HS-5 (cell line): ENCODE measurements around the gene ARGLU1.
A peak's percentile ranks its signal among the peaks of the same experiment; 100 is the strongest.

Source experiments
- DNase-seq: peaks from one replicate; pipeline ENCODE4 v3.0.0-alpha.2; 2012; ENCODE audit warnings: low read depth

Gene ARGLU1

DNA sequence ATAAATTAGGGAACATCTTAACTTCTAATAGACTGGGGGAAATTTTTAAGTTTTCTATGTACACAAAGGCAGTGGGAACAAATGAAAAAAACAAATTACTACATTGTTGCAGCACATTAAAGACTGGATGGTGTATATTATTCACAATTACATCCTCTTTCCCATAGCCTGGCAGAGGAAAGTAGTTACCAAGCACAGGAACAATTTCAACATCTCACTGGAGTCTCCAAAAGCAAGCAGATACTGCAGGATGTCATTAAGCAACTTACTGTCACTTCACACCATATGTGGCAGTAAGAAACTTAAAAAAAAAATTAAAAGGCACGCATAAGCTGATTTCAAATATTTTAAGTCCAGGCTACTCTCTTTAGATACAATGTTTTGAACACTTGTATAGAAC is 26.1 kb downstream of the ARGLU1 start:
- no peak for DNase-seq

- no peak for DNase-seq
These were observed 27.3 kb downstream of the ARGLU1 start for GRCh38 chr13:106540613-106541012.

- no peak for DNase-seq
These were observed 30.4 kb downstream of the ARGLU1 start for GRCh38 chr13:106537521-106537920.

GRCh38 chr13:106536244-106537034 is 31.5 kb downstream of the ARGLU1 start:
- no peak for DNase-seq

DNA sequence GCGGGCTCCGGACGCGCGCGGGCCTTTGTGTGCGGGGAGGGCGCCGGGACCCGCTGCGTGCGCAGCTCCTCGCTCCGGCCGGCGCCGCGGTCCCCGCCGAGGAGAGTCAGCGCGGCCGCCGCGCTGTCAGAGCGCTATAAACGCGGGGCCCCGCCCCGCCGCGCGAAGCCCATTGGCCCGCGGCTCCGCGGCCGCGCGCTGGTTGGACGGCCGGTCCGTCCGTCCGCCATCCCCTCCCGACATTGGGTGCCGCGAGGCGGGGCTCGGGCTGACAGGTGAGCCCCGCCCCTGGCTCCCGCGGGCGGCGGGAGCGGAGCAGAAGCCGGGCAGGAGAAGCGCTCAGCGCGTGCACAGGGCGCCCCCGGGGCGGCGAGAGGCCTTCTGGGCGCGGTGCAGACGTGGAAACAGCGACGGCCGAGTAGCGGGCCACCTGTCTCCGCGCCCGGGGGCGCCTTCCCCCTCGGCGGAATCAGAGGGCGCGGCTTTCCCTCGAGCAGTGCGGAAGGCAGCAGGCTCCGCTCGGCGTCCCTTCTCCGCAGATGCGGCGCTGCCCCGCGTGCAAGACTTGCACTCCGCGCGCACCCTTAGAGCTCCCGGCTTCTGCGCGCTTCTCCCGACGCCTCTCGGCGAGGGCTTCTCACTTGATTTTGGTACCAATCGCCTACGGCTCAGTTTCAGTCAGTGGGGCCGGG is 32.2 kb downstream of the ARGLU1 start, which contains the start of gene EFNB2:
TSS of gene EFNB2 (minus strand) at position 111 of the 692 bp plus-strand sequence. CDS start 698 bp downstream, outside the sequence.
- peak; percentile 26 for DNase-seq

GRCh38 chr13:106534639-106535551 is 33.0 kb downstream of the ARGLU1 start:
- no peak for DNase-seq

DNA sequence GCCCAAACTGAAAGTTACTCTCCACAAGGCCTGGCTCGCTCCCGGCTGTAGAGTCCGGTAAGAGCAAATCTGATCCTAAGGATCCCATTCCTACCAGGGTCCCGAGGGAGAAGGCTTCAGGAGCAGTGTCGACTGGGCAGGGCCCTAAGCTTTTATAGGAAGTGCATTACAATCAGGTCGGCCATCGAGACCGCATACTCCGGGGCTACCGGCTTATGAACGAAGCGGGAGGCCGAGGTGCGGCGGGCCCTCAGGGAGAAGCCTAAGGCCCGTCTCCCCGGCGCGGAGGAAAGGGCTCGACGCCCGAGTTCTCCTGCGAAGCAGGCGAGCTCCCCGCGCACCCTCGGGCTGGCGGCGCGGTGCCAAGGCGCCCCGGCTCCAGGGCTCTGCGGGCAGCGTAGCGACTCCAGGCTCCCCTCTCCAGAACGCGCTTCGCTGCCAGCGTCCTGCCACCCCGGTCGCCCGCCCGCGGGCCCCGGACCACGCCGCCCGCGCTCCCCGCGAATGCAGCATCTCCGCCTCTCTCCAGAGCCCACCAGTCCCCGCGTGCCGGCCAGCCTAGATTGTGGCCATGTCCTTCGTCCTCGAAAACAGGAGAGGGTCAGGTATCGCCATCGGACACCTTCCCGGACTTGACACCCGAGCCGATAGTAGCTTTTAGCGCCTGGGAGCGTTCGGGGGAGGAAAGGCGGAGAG is 33.8 kb downstream of the ARGLU1 start:
- DNase-seq, result peak; percentile 22

DNA sequence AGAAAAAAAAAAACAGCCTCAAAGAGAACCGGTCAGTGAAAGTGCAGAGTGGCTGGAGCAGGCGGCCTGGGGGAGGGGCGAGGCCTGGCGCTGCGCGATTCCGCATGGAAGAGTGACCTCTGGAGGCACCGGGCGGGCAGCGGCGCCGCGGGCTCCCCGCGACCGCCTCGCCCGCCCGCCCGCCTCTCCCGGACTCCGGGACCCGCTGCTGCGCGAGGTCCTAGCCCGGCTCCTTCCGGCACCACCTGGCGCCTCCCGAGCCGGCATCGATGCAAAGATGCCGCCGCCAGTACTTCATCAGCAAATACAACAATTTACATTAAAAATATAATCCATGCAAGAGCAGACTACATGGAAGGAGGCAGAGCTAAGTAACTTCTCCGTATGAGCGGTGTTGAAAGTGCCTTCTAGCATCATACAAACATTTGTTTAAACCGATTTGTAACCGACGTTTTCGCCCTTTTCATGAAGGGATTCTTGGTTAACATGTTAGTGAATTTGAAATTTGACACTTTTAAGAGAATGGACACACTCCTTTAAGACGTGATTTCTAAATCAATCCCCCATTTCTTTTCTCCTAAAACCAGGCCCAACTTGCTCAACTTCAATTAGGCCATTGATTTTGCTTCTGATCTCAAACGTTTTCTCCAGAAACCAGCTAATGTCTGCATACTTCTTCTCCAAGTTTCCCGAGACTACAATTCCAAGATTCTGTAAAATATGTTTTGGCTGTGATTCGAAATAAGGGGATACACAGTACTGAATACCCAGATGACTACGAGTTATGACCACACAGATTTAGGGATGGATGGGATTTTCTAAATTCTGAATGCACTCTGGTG is 34.6 kb downstream of the ARGLU1 start:
- peak; percentile 24 for DNase-seq

DNA sequence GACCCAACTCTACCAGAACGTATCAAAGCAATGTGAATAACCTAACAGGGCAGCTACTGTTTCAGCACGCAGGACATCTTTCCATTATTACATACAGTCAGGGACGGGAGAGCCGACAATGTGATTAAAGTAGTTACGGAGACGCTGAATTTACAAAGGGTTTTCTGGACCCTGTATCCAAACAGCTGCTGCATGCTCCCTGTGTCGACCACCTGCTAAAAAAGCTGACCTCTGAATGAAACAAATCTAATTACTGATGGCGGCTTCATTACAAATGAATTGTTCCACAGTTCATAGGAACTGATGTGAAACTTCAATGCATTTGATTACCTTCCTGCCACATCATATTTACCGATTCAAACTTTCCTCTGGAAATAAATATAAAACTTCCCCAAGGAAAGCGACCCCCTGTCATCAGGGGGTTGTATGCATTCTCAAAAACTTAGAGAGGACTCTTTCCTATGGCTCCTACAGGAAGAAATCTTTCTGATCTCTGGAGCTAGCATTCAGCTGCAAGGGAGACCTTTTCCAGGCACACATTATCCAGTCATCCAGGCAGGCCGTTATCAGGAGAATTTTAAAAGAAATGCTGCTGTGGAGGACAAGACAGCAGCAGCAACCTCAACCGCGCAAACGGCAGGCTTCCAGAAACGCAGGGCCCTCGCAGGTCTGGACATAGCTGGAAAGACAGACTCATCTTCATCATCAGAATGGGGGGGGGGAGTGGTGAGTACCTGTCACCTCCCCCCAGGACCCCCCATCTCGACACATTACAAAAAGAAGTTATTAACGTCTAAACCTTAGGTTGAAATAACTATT is 35.6 kb downstream of the ARGLU1 start:
- DNase-seq, result no peak

DNA sequence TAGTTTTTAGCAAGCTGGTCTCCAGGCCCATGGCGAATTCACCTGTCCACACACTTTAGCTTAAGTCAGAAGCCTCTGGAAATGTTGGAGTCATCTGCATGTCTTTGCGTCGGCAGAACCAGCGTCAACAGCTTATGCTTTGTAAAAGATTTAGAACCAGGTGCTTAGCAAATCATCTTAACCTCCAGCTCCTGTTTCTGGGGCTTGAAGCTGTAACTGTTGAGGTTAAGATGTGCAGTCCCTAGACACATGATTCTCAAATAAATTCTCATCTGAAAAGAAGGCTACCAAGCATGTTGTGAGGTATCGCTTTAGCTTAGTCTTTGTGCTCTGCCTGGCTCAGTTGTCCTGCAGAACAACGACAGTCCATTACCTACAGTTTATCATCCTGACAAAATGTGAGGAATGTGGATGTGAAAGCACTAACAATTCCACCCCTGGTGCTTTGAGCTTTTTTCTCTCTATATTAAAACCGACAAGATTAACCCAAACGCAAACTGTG is 36.9 kb downstream of the ARGLU1 start:
- no peak for DNase-seq

GRCh38 chr13:106530171-106530851 is 37.6 kb downstream of the ARGLU1 start:
- DNase-seq, result no peak

DNA sequence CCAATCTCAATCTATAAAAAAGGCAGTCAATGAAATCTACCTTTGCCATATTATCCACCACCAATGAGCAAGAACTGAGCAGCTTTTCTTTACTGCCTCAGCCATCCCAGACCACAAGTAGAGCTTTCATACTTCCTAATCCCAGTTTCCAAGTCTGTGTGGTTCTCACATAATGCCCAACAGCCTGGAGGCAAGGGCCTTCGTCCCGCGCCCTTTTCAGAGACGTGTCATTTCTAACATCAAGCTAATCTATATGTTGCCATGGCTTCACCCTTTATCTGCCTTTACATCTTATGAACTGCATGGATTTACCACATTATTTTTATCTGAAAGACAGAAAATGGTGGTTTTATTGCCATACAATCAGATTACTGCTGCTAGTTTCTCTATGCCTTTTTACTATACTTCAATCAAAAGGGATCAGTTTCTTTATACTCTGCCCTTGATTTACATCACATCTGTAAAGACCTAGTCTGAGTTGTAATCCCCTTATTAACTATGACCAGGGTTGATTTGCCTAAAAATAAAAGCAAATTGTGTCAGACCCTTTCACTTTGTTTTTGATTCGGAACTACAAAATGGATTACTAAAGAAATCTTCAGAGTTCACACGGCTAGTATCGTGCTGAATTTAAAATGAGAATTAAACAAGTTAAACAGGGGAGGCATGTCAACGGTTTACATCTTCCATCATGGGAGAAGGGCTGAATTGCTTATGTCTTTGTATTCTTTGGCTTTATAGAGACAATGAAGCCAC is 38.3 kb downstream of the ARGLU1 start:
- DNase-seq, result no peak

- no peak for DNase-seq
These were observed 39.1 kb downstream of the ARGLU1 start for GRCh38 chr13:106528718-106529414.

DNA sequence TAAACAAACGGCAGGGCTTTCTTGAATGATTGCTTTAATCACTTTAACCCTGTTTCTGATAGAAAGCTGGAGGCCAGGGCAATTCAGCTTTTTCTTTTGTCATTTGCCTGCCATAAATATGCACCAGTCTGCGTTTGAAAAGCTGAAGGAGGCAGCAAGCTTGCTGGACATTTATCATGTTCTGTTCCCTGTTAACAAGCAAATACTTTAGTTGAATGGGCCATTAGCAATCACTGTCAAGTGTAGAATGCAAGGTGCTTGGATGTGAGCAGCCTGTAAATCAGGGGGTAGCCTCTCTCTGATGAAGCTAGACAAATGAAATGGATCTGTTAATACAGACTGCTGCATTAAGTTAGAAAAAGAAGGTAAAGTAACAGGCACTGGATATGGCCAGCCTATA is 40.1 kb downstream of the ARGLU1 start:
- DNase-seq, result no peak

GRCh38 chr13:106527445-106527801 is 40.5 kb downstream of the ARGLU1 start:
- no peak for DNase-seq

DNA sequence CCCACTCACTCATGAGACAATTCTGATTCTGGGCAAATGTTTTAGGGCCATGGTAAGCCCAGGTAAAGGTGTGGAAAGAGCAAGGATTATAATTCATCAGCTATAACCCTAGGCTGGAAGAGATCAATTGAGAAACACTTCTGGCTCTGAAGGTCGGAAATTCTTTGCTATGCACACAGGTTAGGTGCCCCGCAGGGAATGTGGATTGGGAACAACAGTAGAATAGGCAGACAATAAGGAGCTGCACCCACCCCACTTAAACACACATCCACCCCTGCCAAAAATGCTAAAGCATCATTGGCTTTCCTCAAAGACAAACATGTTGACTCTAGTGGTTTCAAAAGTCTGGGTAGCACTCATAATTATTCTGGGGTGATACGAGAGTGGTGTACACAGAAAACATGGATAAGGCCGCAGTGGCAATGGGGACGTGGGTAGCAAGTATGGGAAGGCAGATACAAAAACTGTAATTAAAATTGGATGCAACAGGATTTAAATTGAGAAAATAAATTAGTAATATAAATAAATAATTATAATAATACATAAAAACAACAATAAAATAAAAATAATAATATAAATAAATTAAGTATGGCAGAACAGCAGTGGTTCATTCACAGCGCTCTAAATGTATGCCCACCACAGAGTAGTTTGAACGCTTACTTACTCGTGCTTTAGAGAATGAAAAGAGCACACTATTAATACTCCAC is 41.0 kb downstream of the ARGLU1 start:
- no peak for DNase-seq

DNA sequence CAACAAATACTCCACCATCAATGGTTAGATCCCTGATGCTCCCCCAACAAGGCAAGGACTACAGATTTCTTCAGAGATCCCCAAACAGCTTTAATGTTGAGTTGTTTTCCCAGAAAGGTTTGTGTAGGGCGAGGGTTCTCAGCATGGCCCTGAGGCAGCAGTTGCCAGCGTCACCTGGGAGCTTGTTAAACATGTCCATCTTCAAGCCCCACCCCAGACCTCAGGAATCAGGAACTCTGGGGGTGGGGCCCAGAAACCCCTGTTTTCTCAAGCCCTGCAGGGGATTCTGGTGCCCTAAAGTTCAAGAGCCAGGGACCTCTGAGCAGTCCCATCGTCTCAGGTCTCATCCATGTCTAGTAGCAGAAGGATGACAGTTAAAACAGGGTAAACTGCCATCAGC is 42.1 kb downstream of the ARGLU1 start:
- DNase-seq, result no peak
